NCI-H2196 (cell line): ENCODE data around the gene THAP2.
"Not testable (repeated sequence)": the region's sequence is repeated elsewhere in the genome, so short reads cannot be mapped to it uniquely, and the experiment has no call there.

Source experiments
- DNase-seq: peaks from one replicate; lab custom pipeline; 2025; ENCODE audit not compliant: unreplicated experiment; lab: John Stamatoyannopoulos, UW

The THAP2 gene

DNA sequence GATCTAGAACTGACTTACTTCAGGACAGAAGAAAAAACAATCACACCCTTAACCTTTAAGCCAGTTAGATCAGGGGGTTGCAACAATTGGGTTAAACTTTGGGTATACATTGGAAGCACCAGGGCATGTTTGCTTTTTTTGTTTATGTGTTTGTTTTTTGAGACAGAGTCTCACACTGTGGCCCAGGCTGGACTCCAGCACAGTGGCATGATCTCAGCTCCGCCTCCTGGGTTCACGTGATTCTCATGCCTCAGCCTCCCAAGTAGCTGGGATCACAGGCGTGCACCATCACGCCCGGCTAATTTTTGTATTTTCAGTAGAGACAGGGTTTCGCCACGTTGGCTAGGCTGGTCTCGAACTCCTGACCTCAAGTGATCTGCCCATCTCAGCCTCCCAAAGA is 38.1 kb downstream of the THAP2 start:
- DNase-seq = not testable (repeated sequence)

DNA sequence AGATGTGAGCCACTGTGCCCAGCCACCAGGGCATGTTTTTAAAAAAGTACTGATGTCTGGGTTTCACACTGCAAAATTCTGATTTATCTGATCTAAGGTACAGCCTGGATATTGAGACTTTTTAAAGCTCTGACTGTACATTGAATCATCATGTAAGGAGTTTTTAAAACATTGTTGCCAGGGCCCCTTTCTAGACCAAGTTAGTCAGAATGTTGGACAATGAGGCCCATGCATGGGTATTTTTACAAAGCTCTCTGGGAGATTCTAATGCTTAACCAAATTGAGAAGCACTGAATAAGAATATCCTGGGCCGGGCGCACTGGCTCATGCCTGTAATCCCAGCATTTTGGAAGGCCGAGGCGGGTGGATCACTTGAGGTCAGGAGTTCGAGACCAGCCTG is 38.5 kb downstream of the THAP2 start:
- DNase-seq = no peak

DNA sequence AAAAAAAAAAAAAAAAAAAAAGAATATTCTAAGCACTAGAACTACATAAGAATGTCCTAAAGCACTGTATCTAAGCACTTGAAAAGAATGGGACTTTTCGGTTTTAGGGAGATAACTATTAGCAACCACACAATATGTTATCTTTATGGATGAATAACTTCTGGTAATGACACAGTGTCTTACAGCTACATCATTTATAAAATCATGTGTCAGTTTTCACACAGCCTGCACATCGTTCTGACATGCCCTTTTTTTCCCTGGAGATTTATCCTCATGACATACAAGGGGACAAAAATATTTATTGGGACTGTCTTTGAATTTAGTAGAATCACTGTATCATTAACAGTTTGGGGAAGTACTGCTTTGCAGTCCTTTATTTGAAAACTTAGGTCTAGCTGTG is 39.1 kb downstream of the THAP2 start:
- DNase-seq = no peak

DNA sequence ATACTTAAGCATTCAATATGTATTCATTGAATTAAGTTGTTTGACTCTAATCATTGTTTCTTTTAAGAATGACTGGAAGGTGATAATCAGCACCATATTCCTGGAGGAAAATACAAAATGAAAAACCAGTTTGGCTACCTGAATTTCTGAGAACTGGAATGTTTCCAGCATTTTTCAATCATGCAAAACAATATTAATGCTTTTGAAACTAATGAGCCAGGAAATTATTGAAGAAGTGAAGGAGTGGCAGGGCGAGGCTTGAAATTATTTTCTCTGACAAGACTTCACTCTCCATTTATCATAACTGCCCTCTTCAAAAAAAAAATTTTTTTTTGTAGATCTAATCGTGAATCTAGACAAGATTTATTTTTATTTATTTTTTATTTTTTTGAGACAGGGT is 40.8 kb downstream of the THAP2 start:
- DNase-seq = no peak

DNA sequence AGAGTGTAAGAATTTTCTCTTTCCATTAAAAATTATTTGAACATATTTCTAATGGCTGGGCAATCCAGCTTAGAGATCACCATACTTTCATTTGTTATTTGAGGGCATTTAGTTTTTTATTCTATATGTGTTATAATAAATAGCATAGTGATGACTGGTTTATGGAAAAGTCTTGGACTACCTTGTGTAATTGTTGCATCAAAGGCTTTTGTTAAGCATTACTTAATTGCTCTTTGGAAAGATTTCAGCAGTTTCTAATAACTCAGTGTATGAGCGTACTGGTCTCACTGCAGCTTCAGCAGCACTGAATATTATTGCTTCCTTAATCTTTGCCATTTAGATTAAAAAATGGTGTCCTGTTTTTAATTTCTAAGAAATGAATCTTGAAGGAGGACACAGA is 44.6 kb downstream of the THAP2 start:
- DNase-seq = no peak

DNA sequence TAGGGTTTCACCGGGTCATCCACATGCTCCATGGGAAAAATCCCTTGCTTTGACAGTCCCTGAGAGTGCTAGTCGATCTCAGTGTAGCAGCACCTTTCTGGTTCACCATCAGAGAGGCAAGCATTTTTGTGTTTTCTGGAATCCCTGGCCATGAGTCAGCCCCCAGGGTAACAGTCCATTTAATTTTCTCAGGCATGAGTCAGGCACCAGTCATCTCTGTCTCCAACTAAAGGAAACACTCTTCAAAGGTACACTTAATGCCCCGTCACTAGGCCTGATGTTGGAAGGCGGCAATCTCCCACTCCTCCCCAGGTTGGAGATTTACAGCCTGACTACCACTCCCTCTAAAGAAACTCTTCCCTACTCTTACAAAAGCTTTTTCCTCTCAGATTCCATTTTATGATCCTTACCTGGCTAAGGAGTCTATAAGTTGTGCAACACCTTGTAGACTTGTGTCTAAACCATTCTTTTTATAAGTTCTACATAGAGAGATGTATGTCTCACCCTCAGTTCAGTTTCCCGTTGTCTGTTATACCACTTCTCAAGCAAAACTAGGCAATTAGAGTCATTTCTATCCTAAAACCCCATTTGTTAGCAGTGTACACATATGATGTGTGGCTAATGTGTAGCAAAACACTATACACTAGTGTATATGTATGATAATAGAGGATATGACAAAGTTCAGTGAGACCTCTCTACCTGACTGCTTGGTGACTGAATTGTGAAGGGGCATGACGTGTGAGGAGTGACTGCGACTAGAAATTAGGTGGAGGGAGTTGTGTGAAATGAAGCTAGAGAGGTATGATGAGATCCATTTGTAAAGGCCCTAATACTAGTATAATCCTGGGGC is 46.4 kb downstream of the THAP2 start:
- DNase-seq = no peak

DNA sequence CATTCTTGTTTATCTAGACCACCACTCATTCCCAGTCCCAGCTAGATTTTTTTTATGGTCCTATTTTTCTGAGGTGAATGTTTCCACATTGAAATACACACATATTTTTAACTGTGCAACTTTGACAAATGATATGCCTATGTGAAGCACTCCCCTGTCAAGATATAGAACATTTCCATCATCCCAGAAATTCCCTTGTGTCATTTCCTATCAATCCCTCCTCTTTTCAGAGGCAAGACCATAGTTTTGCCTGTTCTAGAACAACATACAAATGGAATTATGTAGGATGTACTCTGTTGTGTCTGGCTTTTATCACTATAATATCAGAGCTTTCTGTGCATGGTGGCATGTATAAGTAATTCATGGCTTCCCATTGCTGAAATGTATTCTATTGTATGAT is 54.5 kb downstream of the THAP2 start:
- DNase-seq = no peak

DNA sequence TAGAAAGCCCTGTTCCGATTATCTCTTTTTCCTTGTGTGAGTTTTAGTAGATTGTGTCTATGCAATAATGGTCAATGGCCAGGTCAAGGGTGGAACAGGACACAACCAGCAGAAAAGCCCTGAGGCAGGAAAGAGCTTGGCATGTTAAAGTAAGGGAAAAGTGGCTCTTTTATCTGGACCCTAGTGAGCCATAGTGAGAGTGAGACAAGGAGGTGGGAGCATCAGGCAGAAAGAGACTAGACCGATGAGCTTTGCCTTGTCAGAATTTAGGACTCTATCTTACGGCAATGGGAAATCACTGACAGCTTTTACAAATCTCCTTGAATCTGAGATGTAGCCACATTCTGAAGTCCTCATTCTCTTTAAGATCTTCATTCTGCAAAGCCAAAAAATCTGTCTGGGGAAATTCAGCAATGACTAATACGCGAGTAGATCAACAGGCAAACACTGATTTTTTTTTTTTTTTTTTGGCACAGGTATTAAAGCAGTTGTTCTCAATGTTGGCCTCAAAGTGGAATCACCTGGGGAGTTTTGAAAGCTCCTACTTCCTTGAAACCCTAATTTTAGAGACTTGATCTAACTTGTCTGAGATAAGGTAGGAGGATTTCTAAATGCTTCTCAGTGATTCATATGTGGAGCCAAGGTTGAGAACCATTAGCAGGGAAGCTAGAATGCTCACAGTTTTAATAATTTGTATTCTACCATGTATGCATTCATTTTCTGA is 55.7 kb downstream of the THAP2 start:
- no peak for DNase-seq

DNA sequence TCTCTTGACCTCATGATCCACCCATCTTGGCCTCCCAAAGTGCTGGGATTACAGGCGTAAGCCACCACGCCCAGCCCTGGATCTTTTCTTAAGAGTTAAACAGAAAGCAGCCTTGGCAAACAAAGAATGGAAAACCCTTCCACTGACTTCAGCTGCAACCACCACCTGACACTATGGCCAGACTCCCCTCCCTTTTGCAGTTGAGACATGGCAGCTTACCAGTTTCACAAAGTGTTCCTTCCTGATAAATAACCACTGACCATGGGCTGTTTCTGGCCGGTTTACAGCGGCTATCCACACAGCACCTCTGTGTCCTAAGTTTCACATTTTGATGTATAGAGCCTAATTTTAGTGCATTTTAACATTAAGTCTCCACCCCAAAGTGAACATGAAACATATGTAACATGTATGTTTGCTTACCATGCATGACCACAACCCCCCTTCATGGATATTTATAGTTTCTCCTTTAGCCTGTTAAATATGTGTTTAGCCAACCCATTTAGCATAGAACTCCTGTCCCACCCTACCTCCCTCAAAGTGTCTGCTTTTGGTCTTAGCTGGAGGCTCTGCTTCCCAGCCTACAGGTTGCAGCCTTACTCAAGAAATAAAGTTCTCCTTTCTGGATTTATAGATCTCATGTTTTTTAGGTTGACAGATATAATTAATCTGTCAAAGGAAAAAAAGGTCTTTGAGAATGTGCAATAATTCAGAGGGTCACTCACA is 57.8 kb downstream of the THAP2 start:
- DNase-seq = no peak

DNA sequence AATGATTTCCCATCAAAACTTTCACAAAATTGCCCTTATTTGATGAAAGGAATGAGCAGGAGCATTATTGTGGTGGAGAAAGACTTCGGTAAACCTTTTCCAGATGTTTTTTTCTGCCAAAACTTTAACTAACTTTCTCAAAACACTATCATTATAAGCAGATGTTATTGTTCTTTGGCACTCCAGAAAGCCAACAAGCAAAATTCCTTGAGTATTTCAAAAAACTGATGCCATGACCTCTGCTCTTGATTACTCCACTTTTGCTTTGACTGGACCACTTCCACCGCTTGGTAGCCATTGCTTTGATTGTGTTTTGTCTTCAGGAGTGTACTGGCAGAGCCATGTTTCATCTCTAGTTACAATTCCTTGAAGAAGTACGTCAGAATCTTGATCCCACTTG is 60.9 kb downstream of the THAP2 start:
- DNase-seq = no peak

DNA sequence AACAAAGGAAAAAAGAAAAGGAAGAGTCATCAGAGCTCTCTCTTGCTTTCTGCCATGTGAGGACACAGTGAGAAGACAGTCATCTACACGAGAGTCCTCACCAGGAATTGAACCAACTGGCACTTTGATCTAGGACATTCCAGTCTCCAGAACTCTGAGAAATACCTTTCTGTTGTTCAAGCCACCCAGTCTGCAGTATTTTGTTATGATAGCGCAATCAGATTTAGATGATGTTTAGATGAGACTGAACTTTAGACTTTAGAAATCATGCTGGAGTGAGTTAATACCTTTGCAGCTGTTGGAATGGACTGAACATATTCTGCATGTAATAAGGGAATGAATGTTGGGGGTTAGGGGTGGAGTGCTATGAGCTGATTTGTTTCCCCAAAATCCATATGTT is 62.4 kb downstream of the THAP2 start:
- no peak for DNase-seq

DNA sequence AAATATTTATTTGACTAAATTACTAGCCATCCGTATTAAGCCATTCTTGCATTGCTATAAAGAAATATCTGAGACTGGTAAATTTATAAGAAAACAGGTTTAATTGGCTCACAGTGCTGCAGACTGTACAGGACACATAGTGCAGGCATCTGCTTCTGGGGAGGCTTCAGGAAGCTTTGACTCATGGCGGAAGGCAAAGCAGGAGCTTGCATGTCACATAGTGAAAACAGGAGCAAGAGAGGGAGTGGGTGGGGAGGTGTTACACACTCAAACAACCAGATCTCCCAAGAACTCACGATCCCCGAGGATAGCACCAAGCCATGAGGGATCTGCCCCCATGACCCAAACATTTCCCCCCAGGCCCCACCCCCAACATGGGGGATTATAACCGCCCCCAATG is 63.9 kb downstream of the THAP2 start:
- no peak for DNase-seq
